GM18520 (cell line): Measurements from ENCODE around the gene PPM1H.

Experiments used
- ATAC-seq: cut with Tn5 transposase; IDR thresholded peaks from one replicate; pipeline ENCODE4 v1.9.1; 2021; ENCODE audit not compliant: unreplicated experiment

PPM1H gene

GRCh38 chr12:62717643-62718042 lies 217.3 kb downstream of the PPM1H start:
- ATAC-seq: no peak

GRCh38 chr12:62716866-62717525 lies 218.0 kb downstream of the PPM1H start:
- no peak for ATAC-seq

- no peak for ATAC-seq
Observed at GRCh38 chr12:62716037-62716436, 218.9 kb downstream of the PPM1H start.

- no peak for ATAC-seq
Observed at GRCh38 chr12:62714774-62715721, 219.9 kb downstream of the PPM1H start.

- no peak for ATAC-seq
Observed at GRCh38 chr12:62714181-62714773, 220.7 kb downstream of the PPM1H start.

- ATAC-seq: no peak
Observed at GRCh38 chr12:62713723-62714122, 221.2 kb downstream of the PPM1H start.

- no peak for ATAC-seq
Observed at GRCh38 chr12:62712681-62713573, 222.0 kb downstream of the PPM1H start.

GRCh38 chr12:62711631-62712241 lies 223.2 kb downstream of the PPM1H start:
- no peak for ATAC-seq

GRCh38 chr12:62709311-62709710 lies 225.6 kb downstream of the PPM1H start:
- ATAC-seq: no peak

- ATAC-seq: no peak
Observed at GRCh38 chr12:62707939-62708338, 227.0 kb downstream of the PPM1H start.

- no peak for ATAC-seq
Observed at GRCh38 chr12:62705846-62706245, 229.1 kb downstream of the PPM1H start.

- no peak for ATAC-seq
Observed at GRCh38 chr12:62703011-62703380, 232.0 kb downstream of the PPM1H start.

- ATAC-seq: no peak
Observed at GRCh38 chr12:62701492-62701891, 233.5 kb downstream of the PPM1H start.

GRCh38 chr12:62700091-62700880 lies 234.7 kb downstream of the PPM1H start:
- no peak for ATAC-seq

GRCh38 chr12:62698701-62699101 lies 236.2 kb downstream of the PPM1H start:
- no peak for ATAC-seq

GRCh38 chr12:62697893-62698292 lies 237.1 kb downstream of the PPM1H start:
- ATAC-seq: no peak

GRCh38 chr12:62695696-62696095 lies 239.3 kb downstream of the PPM1H start:
- ATAC-seq: no peak

- ATAC-seq: peak; percentile 90
Observed at GRCh38 chr12:62694632-62695031, 240.3 kb downstream of the PPM1H start.

GRCh38 chr12:62694116-62694515 lies 240.8 kb downstream of the PPM1H start:
- ATAC-seq: peak; percentile 12
